HUDEP-2 (cell line): Measurements from ENCODE around the gene DAND5.

ENCODE experiments used
- DNase-seq, 76 experiments: peaks; one replicate each; lab custom pipeline; 2025; ENCODE audit not compliant: unreplicated experiment in 76 of 76; lab: John Stamatoyannopoulos, UW

Gene DAND5

GRCh38 chr19:13019332-13019731 is 50.0 kb downstream of the DAND5 start:
- DNase-seq: no peak

- no peak for DNase-seq
Measured at GRCh38 chr19:13020002-13020414, 50.6 kb downstream of the DAND5 start.

GRCh38 chr19:13022111-13022858 is 52.9 kb downstream of the DAND5 start:
- DNase-seq: peak in 21 of 76 experiments; percentile 14 to 65 (median 40)

- DNase-seq: peak in 74 of 76 experiments; percentile 58 to 92 (median 80)
Measured at GRCh38 chr19:13022859-13023636, 53.7 kb downstream of the DAND5 start.

- no peak for DNase-seq
Measured at GRCh38 chr19:13023656-13024055, 54.3 kb downstream of the DAND5 start.
